LHCN-M2 (cell line): ENCODE data around the gene FSTL1. TPM values are rescaled to one million over a fixed set of nuclear protein-coding genes. Genes with fewer than 3 reads are reported as not detected.

Experiments used
- DNase-seq: peaks from one replicate; pipeline ENCODE4 v3.0.0-alpha.2; 2012; ENCODE audit warnings: low read depth
- polyA plus RNA-seq: library from polyadenylated mRNA; unstranded; fragments of >200 nt; gene quantifications from one replicate; pipeline ENCODE4 v1.2.1, GENCODE V29; 2012; ENCODE audit warnings: missing spikeins
- total RNA-seq: library from RNA; depleted of rRNA; stranded (reverse); fragments of >200 nt; gene quantifications from 2 replicates; pipeline ENCODE4 v1.2.3, GENCODE V29; 2014; rRNA removed

FSTL1 gene, protein sequence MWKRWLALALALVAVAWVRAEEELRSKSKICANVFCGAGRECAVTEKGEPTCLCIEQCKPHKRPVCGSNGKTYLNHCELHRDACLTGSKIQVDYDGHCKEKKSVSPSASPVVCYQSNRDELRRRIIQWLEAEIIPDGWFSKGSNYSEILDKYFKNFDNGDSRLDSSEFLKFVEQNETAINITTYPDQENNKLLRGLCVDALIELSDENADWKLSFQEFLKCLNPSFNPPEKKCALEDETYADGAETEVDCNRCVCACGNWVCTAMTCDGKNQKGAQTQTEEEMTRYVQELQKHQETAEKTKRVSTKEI
- total RNA-seq: 194 and 212 TPM in 2 replicates
- polyA plus RNA-seq: 289 TPM

GRCh38 chr3:120450600-120451271, at the start of gene FSTL1:
TSS of gene FSTL1 (minus strand) at chr3:120450992. CDS start at chr3:120450746, 246 bp downstream.
- DNase-seq: peak; percentile 43

GRCh38 chr3:120498556-120499346, 48.0 kb upstream of the FSTL1 start:
- peak; percentile 89 for DNase-seq

- DNase-seq: no peak
These were observed 47.0 kb upstream of the FSTL1 start for GRCh38 chr3:120497818-120498217.

GRCh38 chr3:120497336-120497735, 46.5 kb upstream of the FSTL1 start:
- DNase-seq: peak; percentile 92

GRCh38 chr3:120496278-120497002, 45.6 kb upstream of the FSTL1 start:
- DNase-seq: peak; percentile 77

GRCh38 chr3:120495809-120496208, 45.0 kb upstream of the FSTL1 start:
- DNase-seq: no peak

GRCh38 chr3:120492103-120492502, 41.3 kb upstream of the FSTL1 start:
- no peak for DNase-seq

- no peak for DNase-seq
These were observed 38.6 kb upstream of the FSTL1 start for GRCh38 chr3:120489421-120489820.

GRCh38 chr3:120488296-120488695, 37.5 kb upstream of the FSTL1 start:
- DNase-seq: no peak

DNA sequence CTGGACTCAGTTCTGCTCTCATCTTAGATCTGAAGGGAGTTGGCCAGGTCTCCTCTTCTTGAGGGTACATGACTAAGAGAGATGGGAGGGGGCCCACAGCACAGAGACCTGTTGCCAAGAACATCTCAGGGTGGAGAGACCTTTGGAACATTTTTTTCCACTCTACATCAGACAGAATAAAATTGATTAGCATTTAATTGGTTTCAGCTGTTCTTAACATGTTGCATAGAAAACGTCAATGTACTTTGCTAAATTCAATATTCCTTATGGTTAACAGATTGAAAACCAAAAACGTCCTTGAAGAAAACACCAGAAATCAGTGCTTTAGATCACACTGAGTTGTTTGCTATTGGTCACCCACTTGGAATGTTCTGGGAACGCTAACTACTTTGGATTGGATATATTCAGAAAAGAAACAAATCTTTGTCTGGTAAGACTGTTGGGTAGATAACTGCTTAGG, 36.4 kb upstream of the FSTL1 start:
- DNase-seq: peak; percentile 19

DNA sequence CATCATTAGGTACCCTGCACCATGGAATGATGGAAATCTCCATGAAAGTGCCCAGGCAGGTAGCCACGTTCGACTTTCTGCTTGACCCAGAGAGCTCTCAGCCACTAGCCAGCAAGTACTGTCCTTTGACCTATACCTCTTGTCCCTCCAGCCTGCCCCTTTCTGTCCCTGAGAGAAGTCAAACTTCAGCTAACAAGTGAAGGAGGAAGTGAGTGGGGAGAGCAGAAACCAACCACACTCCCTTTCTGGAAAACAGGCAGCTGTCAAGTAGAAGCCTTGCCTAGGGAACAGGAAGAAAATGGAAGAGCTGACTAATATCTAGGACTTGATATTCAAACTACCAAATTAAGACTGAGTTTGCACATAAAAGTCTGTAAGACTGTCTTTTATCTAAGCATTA, 30.3 kb upstream of the FSTL1 start:
- DNase-seq: no peak

DNA sequence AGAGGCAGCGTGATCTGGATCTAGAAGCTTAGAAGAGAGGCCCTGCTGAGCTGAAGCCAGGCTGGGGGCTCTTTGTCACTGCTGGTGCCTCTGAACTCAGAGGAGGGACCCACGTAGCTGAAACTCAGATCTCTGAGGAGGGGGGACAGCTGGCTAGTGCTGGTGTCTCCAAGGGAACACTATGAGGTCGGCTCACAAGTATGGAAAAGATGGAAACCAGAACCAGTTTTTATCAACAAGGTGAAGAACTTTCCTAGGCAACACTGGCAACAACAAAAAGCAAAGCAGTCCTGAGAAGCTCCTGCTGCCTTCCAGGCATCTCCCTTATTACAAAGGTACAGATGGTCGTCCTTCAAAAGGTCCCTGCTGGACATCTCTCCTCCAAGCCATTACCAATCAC, 27.0 kb upstream of the FSTL1 start:
- DNase-seq: no peak

- DNase-seq: peak; percentile 47
These were observed 25.1 kb upstream of the FSTL1 start for GRCh38 chr3:120475722-120476377.

DNA sequence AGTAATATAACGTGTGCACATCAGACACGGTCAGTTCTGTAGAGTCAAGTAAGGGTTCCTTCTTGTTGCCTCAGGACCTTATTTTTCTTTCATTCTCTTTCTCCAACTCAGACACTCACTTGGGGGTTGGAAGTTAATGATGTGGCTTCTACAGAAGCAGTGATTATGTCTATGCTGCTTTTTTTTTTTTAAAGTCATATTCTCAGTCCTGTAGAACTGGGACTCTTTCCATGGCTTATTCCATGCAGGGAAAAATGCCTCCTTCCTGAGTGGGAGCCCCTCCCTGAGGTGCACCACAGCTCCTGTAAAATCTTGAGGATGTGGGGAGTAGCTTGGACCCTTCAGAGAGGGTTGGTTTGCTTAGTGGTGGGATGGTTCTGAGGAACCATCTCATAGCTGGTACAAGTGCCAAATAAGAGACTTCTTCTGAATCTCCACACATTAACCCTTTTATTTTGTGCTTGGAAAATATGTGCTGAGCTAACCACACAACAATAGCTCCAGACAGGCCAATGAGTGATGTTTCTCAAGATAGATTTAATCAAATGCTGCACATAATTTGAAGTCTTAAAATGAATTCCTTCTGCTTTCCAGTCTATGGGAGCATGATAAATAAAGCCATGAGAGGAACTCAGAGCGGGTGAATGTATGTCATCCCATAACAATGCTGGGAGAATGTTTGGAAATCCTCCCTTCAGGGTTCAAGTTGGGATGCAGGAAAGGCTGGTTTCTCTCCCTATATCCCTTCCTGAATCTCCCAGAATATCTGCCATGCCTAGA, 23.3 kb upstream of the FSTL1 start:
- DNase-seq: no peak

GRCh38 chr3:120473389-120473788, 22.6 kb upstream of the FSTL1 start:
- no peak for DNase-seq

DNA sequence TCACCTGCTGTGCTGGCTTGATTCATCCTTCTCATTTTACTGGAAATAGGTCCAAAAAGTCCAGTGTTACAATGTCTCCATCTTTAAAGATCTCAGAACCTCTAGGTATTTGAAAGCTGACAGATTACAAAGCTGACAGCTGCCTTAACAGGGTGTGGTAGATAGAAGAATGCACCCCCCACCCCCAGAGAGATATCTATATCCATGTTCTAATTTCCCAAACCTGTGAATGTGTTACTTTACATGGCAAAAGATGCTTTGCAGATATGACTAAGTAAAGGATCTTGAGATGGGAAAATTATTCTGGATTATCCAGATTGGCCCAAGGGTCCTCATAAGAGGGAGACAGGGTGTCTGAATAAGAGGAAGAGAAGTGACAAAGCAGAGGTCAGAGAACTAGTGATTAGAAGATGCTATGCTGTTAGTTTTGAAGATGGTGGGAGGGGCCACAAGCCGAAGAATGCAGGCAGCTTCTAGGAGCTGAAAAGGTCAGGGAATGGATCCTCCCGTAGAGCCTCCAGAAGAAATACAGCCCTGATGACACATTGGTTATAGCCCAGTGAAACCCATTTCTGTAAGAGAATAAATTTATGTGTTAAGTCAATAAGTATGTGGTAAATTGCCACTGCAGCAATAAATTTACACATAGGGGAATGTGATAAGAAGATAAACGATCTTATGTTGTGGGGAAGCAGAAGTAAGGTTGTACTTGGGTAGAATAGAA, 21.5 kb upstream of the FSTL1 start:
- peak; percentile 42 for DNase-seq

GRCh38 chr3:120471643-120472042, 20.9 kb upstream of the FSTL1 start:
- DNase-seq: peak; percentile 34

GRCh38 chr3:120470870-120471269, 20.1 kb upstream of the FSTL1 start:
- DNase-seq: no peak

DNA sequence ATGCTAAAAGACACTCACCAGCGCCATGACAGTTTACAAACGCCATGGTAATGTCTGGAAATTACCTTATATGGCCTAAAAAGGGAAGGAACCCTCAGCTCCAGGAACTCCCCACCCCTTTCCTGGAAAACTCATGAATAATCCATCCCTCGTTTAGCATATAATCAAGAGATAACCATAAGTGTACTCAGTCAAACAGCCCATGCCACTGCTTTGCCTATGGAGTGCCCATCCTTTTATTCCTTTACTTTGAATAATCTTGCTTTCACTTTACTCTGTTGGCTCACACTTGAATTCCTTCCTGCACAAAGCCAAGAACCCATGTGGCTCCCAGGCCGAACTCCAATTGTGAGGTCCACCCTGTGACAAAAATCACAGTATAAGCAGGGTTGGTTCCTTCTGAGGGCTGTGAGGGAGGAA, 19.1 kb upstream of the FSTL1 start:
- no peak for DNase-seq
